Left ventricle myocardium superior (tissue), 1 donor: ENCODE measurements around the gene E4F1. TPM values are rescaled to one million over a fixed set of nuclear protein-coding genes. Genes with fewer than 3 reads are reported as not detected.

Experiments used
- ATAC-seq: fragments of 200-7000 bp; cut with Tn5 transposase; one replicate; pipeline ENCODE4 v1.9.1; 2020; ENCODE audit warnings: mild to moderate bottlenecking, moderate library complexity
- DNase-seq: peaks from one replicate; pipeline ENCODE4 v3.0.0-alpha.2; 2020
- intact Hi-C: fragments of 100-400 bp; cut with micrococcal nuclease; formaldehyde crosslinking; loops from one replicate; pipeline ENCODE4 v1.11.0; 2022
- microRNA-seq: library from miRNA; unstranded; fragments of <30 nt; microRNA quantifications from one replicate; pipeline ENCODE4 v1.2.0, GENCODE V29; 2020; ENCODE audit warnings: borderline number of aligned reads
- total RNA-seq: library from RNA; stranded (reverse); fragmentation: NEBNext Ultra II Directional; extraction: Animal tissue kit (Norgen Biotek cat#: 25700); gene quantifications from one replicate; pipeline ENCODE4 v1.2.1, GENCODE V29; 2021
- donor health status: DM: no; HTN: yes; CAD: no; lungs with severe emphysema.

The E4F1 gene
- total RNA-seq, 1 donor from 2014 or later, result 14.2 TPM

- DNase-seq (no peak), ATAC-seq (no peak)
- intact Hi-C loops, result no loop called here
Observed at GRCh38 chr16:2280981-2281542, 57.7 kb downstream of the E4F1 start.

GRCh38 chr16:2282262-2282661, 58.9 kb downstream of the E4F1 start:
- DNase-seq (no peak), ATAC-seq (no peak)
- intact Hi-C loops, result no loop called here

- DNase-seq, result no peak
- ATAC-seq, result no peak
- intact Hi-C loops, result no loop called here
Observed at GRCh38 chr16:2282866-2283555, 59.6 kb downstream of the E4F1 start.

- no peak for DNase-seq
- intact Hi-C loops, result no loop called here
- no peak for ATAC-seq
Observed at GRCh38 chr16:2284001-2284770, 60.8 kb downstream of the E4F1 start.

GRCh38 chr16:2284797-2285576, 61.6 kb downstream of the E4F1 start:
- ATAC-seq (no peak), DNase-seq (no peak)
- intact Hi-C loops, result no loop called here

Small RNA genes lying within 50 kb of the gene (microRNA-seq; reads per million reads assigned to microRNA genes)
- gene MIR3677, result not detected
- gene MIR4717, result not detected

Other genes starting within 250 kb of the E4F1 start
- gene NOXO1, start 242.1 kb upstream of the E4F1 start, total RNA-seq, result not detected
- 32.2 TPM for gene GFER, start 239.4 kb upstream of the E4F1 start, total RNA-seq
- gene SYNGR3, start 233.6 kb upstream of the E4F1 start, total RNA-seq, result 1.0 TPM
- gene ZNF598, start 213.8 kb upstream of the E4F1 start, total RNA-seq, result 16.0 TPM
- gene NPW, start 203.8 kb upstream of the E4F1 start, total RNA-seq, result not detected
- 235 TPM for gene NHERF2, start 196.7 kb upstream of the E4F1 start, total RNA-seq
- 22.7 TPM for gene NTHL1, start 175.8 kb upstream of the E4F1 start, total RNA-seq
- gene TSC2, start 175.6 kb upstream of the E4F1 start, total RNA-seq, result 83.0 TPM
- gene PKD1, start 87.7 kb upstream of the E4F1 start, total RNA-seq, result 92.9 TPM
- 1.7 TPM for gene RAB26, start 75.0 kb upstream of the E4F1 start, total RNA-seq
- gene TRAF7, start 67.8 kb upstream of the E4F1 start, total RNA-seq, result 21.4 TPM
- 9.2 TPM for gene CASKIN1, start 27.0 kb upstream of the E4F1 start, total RNA-seq
- 29.9 TPM for gene MLST8, start 18.1 kb upstream of the E4F1 start, total RNA-seq
- gene BRICD5, start 12.7 kb upstream of the E4F1 start, total RNA-seq, result 10.0 TPM
- gene PGP, start 8.8 kb upstream of the E4F1 start, total RNA-seq, result 42.4 TPM
- gene DNASE1L2, start 12.9 kb downstream of the E4F1 start, total RNA-seq, result 0.47 TPM
- gene ECI1, start 28.0 kb downstream of the E4F1 start, total RNA-seq, result 225 TPM
- gene RNPS1, start 44.5 kb downstream of the E4F1 start, total RNA-seq, result 113 TPM
- 7.7 TPM for gene ABCA3, start 117.1 kb downstream of the E4F1 start, total RNA-seq
- gene CCNF, start 205.9 kb downstream of the E4F1 start, total RNA-seq, result 1.1 TPM
- gene TEDC2, start 236.5 kb downstream of the E4F1 start, total RNA-seq, result 0.67 TPM
- 0.52 TPM for gene NTN3, start 247.7 kb downstream of the E4F1 start, total RNA-seq